Heart left ventricle (tissue), 16 donors: ENCODE results near the gene LRRC23. TPM values are rescaled to one million over a fixed set of nuclear protein-coding genes. Genes with fewer than 3 reads are reported as not detected.
A peak's percentile ranks its signal among the peaks of the same experiment; 100 is the strongest.

Experiments used
- ATAC-seq, 4 donors: fragments of 200-7000 bp; cut with Tn5 transposase; one replicate each; pipeline ENCODE4 v1.9.1; 2020 to 2022; ENCODE audit warnings: moderate library complexity in 4 of 4, mild to moderate bottlenecking in 3 of 4, moderate number of reproducible peaks in 1 of 4
- DNase-seq, 5 donors: peaks; one replicate each; pipeline ENCODE4 v3.0.0-alpha.2; 2020
- H3K27ac ChIP-seq, 12 donors: fragments of 200-600 bp; sonication (generic) in 4 of 12; one replicate each; pipeline versions ENCODE4 v1.5.0 to v1.8.0; 2016 to 2022; ENCODE audit warnings: mild to moderate bottlenecking in 2 of 12
- H3K27me3 ChIP-seq, 9 donors: fragments of 200-600 bp; sonication (generic) in 2 of 9; one replicate each; pipeline versions ENCODE4 v1.5.1 to v1.8.0; 2016 to 2022; ENCODE audit warnings: mild to moderate bottlenecking in 3 of 9
- H3K36me3 ChIP-seq, 9 donors: fragments of 200-600 bp; sonication (generic) in 2 of 9; one replicate each; pipeline versions ENCODE4 v1.5.0 to v1.8.0; 2018 to 2022; ENCODE audit warnings: mild to moderate bottlenecking in 2 of 9
- H3K4me1 ChIP-seq, 12 donors: fragments of 200-600 bp; sonication (generic) in 4 of 12; one replicate each; pipeline versions ENCODE4 v1.5.0 to v1.8.0; 2016 to 2022; ENCODE audit warnings: mild to moderate bottlenecking in 3 of 12
- H3K4me3 ChIP-seq, 12 donors: fragments of 200-600 bp; sonication (generic) in 4 of 12; one replicate each; pipeline versions ENCODE4 v1.5.0 to v1.8.0; 2017 to 2022; ENCODE audit warnings: mild to moderate bottlenecking in 9 of 12, moderate library complexity in 4 of 12
- H3K9me3 ChIP-seq, 12 donors: fragments of 200-600 bp; sonication (generic) in 4 of 12; one replicate each; pipeline versions ENCODE4 v1.5.0 to v1.8.0; 2016 to 2022; ENCODE audit warnings: mild to moderate bottlenecking in 1 of 12
- CTCF ChIP-seq, 12 donors: fragments of 200-600 bp; sonication (generic) in 4 of 12; IDR thresholded peaks; one replicate each; pipeline versions ENCODE4 v1.5.0 to v1.8.0; 2018 to 2022; ENCODE audit warnings: antibody characterized with exemption in 12 of 12, mild to moderate bottlenecking in 5 of 12
- POLR2A ChIP-seq, 2 donors: fragments of 450-650 bp; IDR thresholded peaks; one replicate each; pipeline ENCODE4 v1.6.1; 2017; ENCODE audit warnings: antibody characterized with exemption in 2 of 2, mild to moderate bottlenecking in 2 of 2, moderate library complexity in 2 of 2
- WGBS, 4 donors: extraction: QIAGEN DNeasy Blood & Tissue Kit in 2 of 4; methylation state at CpG; one replicate each; pipeline versions ENCODE4 v1.1.5 to v1.1.7; 2013 to 2018; 5-methylcytosine and 5-hydroxymethylcytosine counted together
- intact Hi-C, 10 donors: fragments of 100-400 bp; cut with DNase I; formaldehyde crosslinking; loops; one replicate each; pipeline versions ENCODE4 v1.11.1 to v1.14.2; 2022
- polyA plus RNA-seq, 2 donors: library from polyadenylated mRNA; stranded (reverse); fragments of 200-250 nt; gene quantifications; one replicate each; pipeline ENCODE4 v1.2.3, GENCODE V29; 2013
- total RNA-seq, 9 donors: library from RNA; depleted of rRNA in 2 of 9; stranded (reverse); fragments of >200 nt in 2 of 9; fragmentation: NEBNext Ultra II Directional in 3 of 9; extraction: Animal tissue kit (Norgen Biotek cat#: 25700) in 3 of 9; gene quantifications; one replicate each; pipeline versions ENCODE4 v1.1.0 to v1.2.4, GENCODE V29; 2016 to 2023
- donor health status: ischemic (EF 13 %, LVEDD 7.1; RV severe dilation, severe dysfunction).
- donor health status: healthy with polysubstance abuse.
- donor health status: DM: no; HTN: yes; CAD: no.
- donor health status: DM: no; HTN: no; CAD: no.
- donor health status: ischemic (EF 25% LVEDD 6.9; RV normal size, moderate dysfunction).
- donor health status: ischemic (EF 25% LVEDD 5.7; RV mildly dilated, moderate dysfunction).
- donor health status: healthy.
- donor health status: DM: yes; HTN: yes; CAD: no.
- donor health status: ischemic (EF 35%, LVEDD 5.7; RV mildly dilated, moderate dysfunction).
- donor health status: nonischemic (EF 11% LVEDD 7.7; RV severe dilation, severe dysfunction).
- donor health status: DM: yes; HTN: yes; CAD: no.
- donor health status: PGD.
- donor health status: ischemic (EF 29% LVEDD 5.4; RV normal size, mild dysfunction).
- donor health status: nonischemic (EF 23%, LVEDD 6.1; RV moderate dilation, normal function).

Gene LRRC23
- total and polyA plus RNA-seq, 11 donors, result 8.2 to 15.3 (median 11.3) TPM

- peak; percentile 89 to 100 (median 96) for TF ChIP-seq CTCF (IDR thresholded peaks at IDR 0.05)
- peak in 1 of 2 donors; percentile 79 for TF ChIP-seq POLR2A (IDR thresholded peaks at IDR 0.05)
- H3K4me1 ChIP-seq, result peaks cover 3 to 82% (median 51%) of the 10 kb centered on the region in 12 donors
- intact Hi-C loops, result loop anchor here in 3 of 10 donors (2.0 to 5.0 kb wide), 2 partner anchors 13 to 65 kb away; partner anchors contain the start of gene SPSB2 (in 1 of the 3)
Observed at GRCh38 chr12:6937481-6938352, 33.1 kb downstream of the LRRC23 start.

GRCh38 chr12:6938353-6939190 lies 34.0 kb downstream of the LRRC23 start:
- DNase-seq (peak in 1 of 5 donors; percentile 67), ATAC-seq (peak in 1 of 4 donors; percentile 2)
- Histone ChIP-seq H3K27ac (peak overlapping the region in 11 of 12 donors; percentile 32 to 98 (median 94)), H3K9me3 (no peaks in the 10 kb centered on the region), H3K36me3 (peaks cover 0 to 54% (median 43%) of the 10 kb centered on the region in 9 donors), H3K4me3 (peak overlapping the region in 11 of 12 donors; percentile 60 to 88 (median 74)), H3K27me3 (no peaks in the 10 kb centered on the region), H3K4me1 (peaks cover 3 to 80% (median 50%) of the 10 kb centered on the region in 12 donors)
- TF ChIP-seq POLR2A (IDR thresholded peaks at IDR 0.05), result no peak
- TF ChIP-seq CTCF (IDR thresholded peaks at IDR 0.05), result peak in 2 of 12 donors; percentile 1 to 3
- intact Hi-C loops, result loop anchor here in 3 of 10 donors (2.0 to 5.0 kb wide), 2 partner anchors 14 to 66 kb away; partner anchors contain the start of gene SPSB2 (in 1 of the 3)
- WGBS, 4 donors, result 73 to 84% (median 80%) methylated on average over 16 to 32 of the region's 32 CpGs

More at GRCh38 chr12:6937481-6938352, 33.1 kb downstream of the LRRC23 start:
- peak; percentile 87 to 91 (median 88) for ATAC-seq
- peaks cover 0 to 62% (median 50%) of the 10 kb centered on the region in 9 donors for H3K36me3 ChIP-seq
- H3K9me3 ChIP-seq, result no peaks in the 10 kb centered on the region
- peak overlapping the region; percentile 27 to 88 (median 73) for H3K4me3 ChIP-seq
- H3K27me3 ChIP-seq, result no peaks in the 10 kb centered on the region
- DNase-seq, result peak; percentile 93 to 96 (median 95)
- WGBS, 4 donors, result 1 to 2% (median 1%) methylated on average over 38 to 80 of the region's 80 CpGs
- peak overlapping the region; percentile 86 to 98 (median 94) for H3K27ac ChIP-seq

GRCh38 chr12:6939191-6939540 lies 34.5 kb downstream of the LRRC23 start:
- Histone ChIP-seq H3K9me3 (no peaks in the 10 kb centered on the region), H3K27me3 (no peaks in the 10 kb centered on the region), H3K36me3 (peaks cover 0 to 52% (median 38%) of the 10 kb centered on the region in 9 donors), H3K4me3 (no peak overlapping the region), H3K4me1 (peaks cover 3 to 74% (median 44%) of the 10 kb centered on the region in 12 donors), H3K27ac (peak overlapping the region in 3 of 12 donors; percentile 87 to 98 (median 96))
- ATAC-seq, result no peak
- no peak for DNase-seq
- intact Hi-C loops, result loop anchor here in 3 of 10 donors (2.0 to 5.0 kb wide), 2 partner anchors 14 to 67 kb away; partner anchors contain the start of gene SPSB2 (in 1 of the 3)
- 65 to 85% (median 72%) methylated on average over 2 of the region's 2 CpGs for WGBS, 4 donors
- TF ChIP-seq POLR2A (IDR thresholded peaks at IDR 0.05), result no peak
- no peak for TF ChIP-seq CTCF (IDR thresholded peaks at IDR 0.05)
